Right atrium auricular region (tissue), 2 donors: Measurements from ENCODE around the gene TDRD1. TPM values are rescaled to one million over a fixed set of nuclear protein-coding genes. Genes with fewer than 3 reads are reported as not detected.

Experiments
- DNase-seq: peaks from one replicate; pipeline ENCODE4 v3.0.0-alpha.2; 2019; ENCODE audit warnings: low spot score
- H3K27ac ChIP-seq, 2 donors: fragments of 200-600 bp; sonication (generic); 1 replicate in 1 of 2; 2 replicates in 1 of 2; pipeline ENCODE4 v1.5.1; 2016 to 2019
- H3K27me3 ChIP-seq, 2 donors: fragments of 200-600 bp; sonication (generic); one replicate each; pipeline versions ENCODE4 v1.5.1 to v1.6.0; 2017 to 2019
- H3K36me3 ChIP-seq: fragments of 200-600 bp; sonication (generic); one replicate; pipeline ENCODE4 v1.5.1; 2016
- H3K4me1 ChIP-seq, 2 donors: fragments of 200-600 bp; sonication (generic); one replicate each; pipeline versions ENCODE4 v1.5.1 to v1.6.0; 2017 to 2019
- H3K4me3 ChIP-seq, 2 donors: fragments of 200-600 bp; sonication (generic); 1 replicate in 1 of 2; 2 replicates in 1 of 2; pipeline ENCODE4 v1.5.1; 2017 to 2019; ENCODE audit warnings: mild to moderate bottlenecking in 1 of 2, moderate library complexity in 1 of 2
- H3K9me3 ChIP-seq, 2 donors: fragments of 200-600 bp; sonication (generic); one replicate each; pipeline ENCODE4 v1.5.1; 2019
- CTCF ChIP-seq, 2 donors: fragments of 200-600 bp; sonication (generic); IDR thresholded peaks; one replicate each; pipeline ENCODE4 v1.5.1; 2019; ENCODE audit warnings: antibody characterized with exemption in 2 of 2
- total RNA-seq, 2 donors: library from RNA; depleted of rRNA; stranded (reverse); fragments of >200 nt; gene quantifications; one replicate each; pipeline ENCODE4 v1.1.0, GENCODE V29; 2016

The TDRD1 gene
- total RNA-seq, 2 donors from 2014 or later: 0.12 to 1.1 TPM

- no peak overlapping the region for H3K4me3 ChIP-seq
- no peaks in the 10 kb centered on the region for H3K36me3 ChIP-seq
- no peak overlapping the region for H3K27ac ChIP-seq
- no peaks in the 10 kb centered on the region for H3K27me3 ChIP-seq
- no peaks in the 10 kb centered on the region for H3K9me3 ChIP-seq
- no peak for TF ChIP-seq CTCF (IDR thresholded peaks at IDR 0.05)
- no peak for DNase-seq
- H3K4me1 ChIP-seq: no peaks in the 10 kb centered on the region
These were observed 27.7 kb downstream of the TDRD1 start for GRCh38 chr10:114206902-114207301.

- H3K9me3 ChIP-seq: no peaks in the 10 kb centered on the region
- H3K4me3 ChIP-seq: no peak overlapping the region
- no peak overlapping the region for H3K27ac ChIP-seq
- H3K36me3 ChIP-seq: no peaks in the 10 kb centered on the region
- no peak for TF ChIP-seq CTCF (IDR thresholded peaks at IDR 0.05)
- no peak for DNase-seq
- H3K27me3 ChIP-seq: no peaks in the 10 kb centered on the region
- H3K4me1 ChIP-seq: no peaks in the 10 kb centered on the region
These were observed 28.2 kb downstream of the TDRD1 start for GRCh38 chr10:114207349-114207748.

- no peak for DNase-seq
- no peak for TF ChIP-seq CTCF (IDR thresholded peaks at IDR 0.05)
- H3K27ac ChIP-seq: no peak overlapping the region
- H3K27me3 ChIP-seq: no peaks in the 10 kb centered on the region
- no peaks in the 10 kb centered on the region for H3K9me3 ChIP-seq
- H3K4me3 ChIP-seq: no peak overlapping the region
- H3K36me3 ChIP-seq: no peaks in the 10 kb centered on the region
- no peaks in the 10 kb centered on the region for H3K4me1 ChIP-seq
These were observed 29.2 kb downstream of the TDRD1 start for GRCh38 chr10:114208351-114208750.

- no peak overlapping the region for H3K4me3 ChIP-seq
- DNase-seq: no peak
- H3K4me1 ChIP-seq: no peaks in the 10 kb centered on the region
- H3K9me3 ChIP-seq: no peaks in the 10 kb centered on the region
- H3K36me3 ChIP-seq: no peaks in the 10 kb centered on the region
- no peaks in the 10 kb centered on the region for H3K27me3 ChIP-seq
- TF ChIP-seq CTCF (IDR thresholded peaks at IDR 0.05): no peak
- H3K27ac ChIP-seq: no peak overlapping the region
These were observed 33.0 kb downstream of the TDRD1 start for GRCh38 chr10:114212153-114212552.

GRCh38 chr10:114215033-114215432, 35.9 kb downstream of the TDRD1 start:
- no peak for TF ChIP-seq CTCF (IDR thresholded peaks at IDR 0.05)

GRCh38 chr10:114220281-114220680, 41.1 kb downstream of the TDRD1 start:
- no peak for DNase-seq
- Histone ChIP-seq H3K9me3 (no peaks in the 10 kb centered on the region), H3K4me3 (no peak overlapping the region), H3K27ac (no peak overlapping the region), H3K4me1 (no peaks in the 10 kb centered on the region), H3K27me3 (no peaks in the 10 kb centered on the region), H3K36me3 (no peaks in the 10 kb centered on the region)
- no peak for TF ChIP-seq CTCF (IDR thresholded peaks at IDR 0.05)

More at GRCh38 chr10:114215033-114215432, 35.9 kb downstream of the TDRD1 start:
- Histone ChIP-seq H3K4me3 (no peak overlapping the region), H3K27me3 (no peaks in the 10 kb centered on the region), H3K4me1 (no peaks in the 10 kb centered on the region), H3K9me3 (no peaks in the 10 kb centered on the region), H3K36me3 (no peaks in the 10 kb centered on the region), H3K27ac (no peak overlapping the region)
- DNase-seq: no peak
